Prostate gland (tissue), 2 donors: ENCODE results near the gene NAT10.

Experiments
- POLR2AphosphoS5 ChIP-seq: sonication (generic); formaldehyde crosslinking; IDR thresholded peaks from one replicate; pipeline ENCODE4 v1.6.1; 2017; ENCODE audit warnings: antibody characterized with exemption
- TF ChIP-seq, protein P1 (sequence below), 4 experiments: fragments of 200-600 bp in 2 of 4; fragments of 450-650 bp in 2 of 4; sonication (generic) in 2 of 4; IDR thresholded peaks; 1 replicate in 3 of 4; 2 replicates in 1 of 4; pipeline ENCODE4 v1.5.1; 2016 to 2019; ENCODE audit warnings: antibody characterized with exemption in 4 of 4, mild to moderate bottlenecking in 2 of 4, moderate library complexity in 2 of 4

- no peak for TF ChIP-seq POLR2AphosphoS5
- TF ChIP-seq, protein P1, sequence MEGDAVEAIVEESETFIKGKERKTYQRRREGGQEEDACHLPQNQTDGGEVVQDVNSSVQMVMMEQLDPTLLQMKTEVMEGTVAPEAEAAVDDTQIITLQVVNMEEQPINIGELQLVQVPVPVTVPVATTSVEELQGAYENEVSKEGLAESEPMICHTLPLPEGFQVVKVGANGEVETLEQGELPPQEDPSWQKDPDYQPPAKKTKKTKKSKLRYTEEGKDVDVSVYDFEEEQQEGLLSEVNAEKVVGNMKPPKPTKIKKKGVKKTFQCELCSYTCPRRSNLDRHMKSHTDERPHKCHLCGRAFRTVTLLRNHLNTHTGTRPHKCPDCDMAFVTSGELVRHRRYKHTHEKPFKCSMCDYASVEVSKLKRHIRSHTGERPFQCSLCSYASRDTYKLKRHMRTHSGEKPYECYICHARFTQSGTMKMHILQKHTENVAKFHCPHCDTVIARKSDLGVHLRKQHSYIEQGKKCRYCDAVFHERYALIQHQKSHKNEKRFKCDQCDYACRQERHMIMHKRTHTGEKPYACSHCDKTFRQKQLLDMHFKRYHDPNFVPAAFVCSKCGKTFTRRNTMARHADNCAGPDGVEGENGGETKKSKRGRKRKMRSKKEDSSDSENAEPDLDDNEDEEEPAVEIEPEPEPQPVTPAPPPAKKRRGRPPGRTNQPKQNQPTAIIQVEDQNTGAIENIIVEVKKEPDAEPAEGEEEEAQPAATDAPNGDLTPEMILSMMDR (IDR thresholded peaks at IDR 0.05), result no peak
Measured at GRCh38 chr11:34160049-34160721, 54.8 kb downstream of the NAT10 start.
